Thyroid gland (tissue), 4 donors: ENCODE data around the gene SNCAIP. TPM values are rescaled to one million over a fixed set of nuclear protein-coding genes. Genes with fewer than 3 reads are reported as not detected.

Experiments
- DNase-seq, 2 donors: peaks; one replicate each; pipeline ENCODE4 v3.0.0-alpha.2; 2019
- H3K27ac ChIP-seq, 3 donors: fragments of 200-600 bp; sonication (generic); 1 replicate in 2 of 3; 2 replicates in 1 of 3; pipeline ENCODE4 v1.5.1; 2016 to 2019; ENCODE audit warnings: mild to moderate bottlenecking in 1 of 3, moderate library complexity in 1 of 3
- H3K27me3 ChIP-seq: fragments of 200-600 bp; sonication (generic); one replicate; pipeline ENCODE4 v1.5.1; 2019
- H3K36me3 ChIP-seq, 2 donors: fragments of 200-600 bp; sonication (generic); one replicate each; pipeline ENCODE4 v1.5.1; 2016 to 2019
- H3K4me1 ChIP-seq, 2 donors: fragments of 200-600 bp; sonication (generic); one replicate each; pipeline ENCODE4 v1.5.1; 2017 to 2019
- H3K4me3 ChIP-seq, 3 donors: fragments of 200-600 bp; sonication (generic); replicated peaks in 1 of 3; 1 replicate in 2 of 3; 2 replicates in 1 of 3; pipeline ENCODE4 v1.5.1; 2016; ENCODE audit warnings: mild to moderate bottlenecking in 1 of 3
- H3K9me3 ChIP-seq: fragments of 200-600 bp; sonication (generic); one replicate; pipeline ENCODE4 v1.5.1; 2017
- POLR2A ChIP-seq, 2 donors: fragments of 450-650 bp; IDR thresholded peaks; one replicate each; pipeline ENCODE4 v1.6.1; 2017; ENCODE audit warnings: antibody characterized with exemption in 2 of 2, mild to moderate bottlenecking in 2 of 2, moderate library complexity in 1 of 2
- WGBS, 2 donors: methylation state at CpG; one replicate each; pipeline ENCODE4 v1.1.5; 2017; 5-methylcytosine and 5-hydroxymethylcytosine counted together
- intact Hi-C: fragments of 100-400 bp; cut with DNase I; formaldehyde crosslinking; loops from one replicate; pipeline ENCODE4 v1.15.1; 2023
- total RNA-seq, 4 donors: library from RNA; depleted of rRNA; stranded (reverse); fragments of >200 nt; gene quantifications; one replicate each; pipeline ENCODE4 v1.2.3, GENCODE V29; 2016
- TF ChIP-seq, protein P1 (sequence below), 6 experiments: fragments of 200-600 bp in 3 of 6; fragments of 450-650 bp in 3 of 6; sonication (generic) in 3 of 6; IDR thresholded peaks; one replicate each; pipeline ENCODE4 v1.5.1; 2016 to 2019; ENCODE audit warnings: antibody characterized with exemption in 6 of 6, mild to moderate bottlenecking in 2 of 6, inconsistent platforms in 1 of 6, moderate library complexity in 1 of 6

SNCAIP gene
- 10 to 100 TPM in 2 of 4 donors, 1 to 10 TPM in 2; 4.0 to 12.8 (median 9.8) TPM for total RNA-seq

DNA sequence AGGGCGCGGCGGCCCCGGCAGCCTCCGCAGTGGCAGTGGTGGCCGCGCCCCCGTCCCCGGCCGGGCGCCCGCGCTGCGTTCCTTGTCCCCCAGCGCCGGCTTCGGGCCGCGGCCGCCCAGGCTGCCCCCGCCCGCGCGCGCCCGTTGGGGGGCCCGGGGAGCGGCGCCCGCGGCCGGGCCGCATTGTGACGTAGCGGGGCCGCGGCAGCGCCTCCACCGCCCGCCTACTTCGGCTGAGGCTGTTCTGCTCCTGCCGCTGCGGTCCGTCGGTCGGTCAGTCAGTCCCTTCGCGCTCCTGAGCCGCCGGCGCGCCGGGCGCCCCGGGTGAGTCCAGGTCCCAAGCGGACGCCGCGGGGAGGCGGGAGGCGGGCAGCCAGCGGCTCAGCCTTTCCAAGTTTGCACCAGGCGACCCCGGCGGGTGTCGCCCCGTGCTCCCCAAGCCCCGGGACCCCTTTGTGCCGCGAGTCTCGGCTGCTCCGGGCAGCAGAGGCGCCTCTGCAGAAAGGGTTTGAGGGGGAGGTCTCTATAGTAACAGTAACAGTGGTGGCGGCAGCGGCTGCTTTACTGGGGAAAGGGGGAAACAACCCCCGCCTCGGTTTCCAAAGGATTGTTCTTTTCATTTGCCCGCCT lies at the start of gene SNCAIP:
Gene SNCAIP (plus strand): TSS at position 277 of the 630 bp plus-strand sequence. CDS start 78,898 bp downstream, outside the sequence.
- H3K27me3 ChIP-seq, result no peaks in the 10 kb centered on the region
- H3K4me3 ChIP-seq, result peak within 1 kb of the TSS; percentile 20 to 59 (median 36)
- DNase-seq, result peak; percentile 57 to 58
- TF ChIP-seq, protein P1, sequence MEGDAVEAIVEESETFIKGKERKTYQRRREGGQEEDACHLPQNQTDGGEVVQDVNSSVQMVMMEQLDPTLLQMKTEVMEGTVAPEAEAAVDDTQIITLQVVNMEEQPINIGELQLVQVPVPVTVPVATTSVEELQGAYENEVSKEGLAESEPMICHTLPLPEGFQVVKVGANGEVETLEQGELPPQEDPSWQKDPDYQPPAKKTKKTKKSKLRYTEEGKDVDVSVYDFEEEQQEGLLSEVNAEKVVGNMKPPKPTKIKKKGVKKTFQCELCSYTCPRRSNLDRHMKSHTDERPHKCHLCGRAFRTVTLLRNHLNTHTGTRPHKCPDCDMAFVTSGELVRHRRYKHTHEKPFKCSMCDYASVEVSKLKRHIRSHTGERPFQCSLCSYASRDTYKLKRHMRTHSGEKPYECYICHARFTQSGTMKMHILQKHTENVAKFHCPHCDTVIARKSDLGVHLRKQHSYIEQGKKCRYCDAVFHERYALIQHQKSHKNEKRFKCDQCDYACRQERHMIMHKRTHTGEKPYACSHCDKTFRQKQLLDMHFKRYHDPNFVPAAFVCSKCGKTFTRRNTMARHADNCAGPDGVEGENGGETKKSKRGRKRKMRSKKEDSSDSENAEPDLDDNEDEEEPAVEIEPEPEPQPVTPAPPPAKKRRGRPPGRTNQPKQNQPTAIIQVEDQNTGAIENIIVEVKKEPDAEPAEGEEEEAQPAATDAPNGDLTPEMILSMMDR (IDR thresholded peaks at IDR 0.05), result no peak
- TF ChIP-seq POLR2A (IDR thresholded peaks at IDR 0.05), result peak in 1 of 2 donors; percentile 12
- WGBS, 2 donors, result 1 to 2% methylated on average over 8 to 13 of the region's 78 CpGs
- H3K9me3 ChIP-seq, result no peaks in the 10 kb centered on the region
- H3K27ac ChIP-seq, result peak within 1 kb of the TSS in 2 of 3 donors; percentile 34 to 40
- intact Hi-C loops, result no loop called here
- H3K36me3 ChIP-seq, result no peaks in the 10 kb centered on the region
- peaks cover 0 to 10% of the 10 kb centered on the region in 2 donors for H3K4me1 ChIP-seq

GRCh38 chr5:122263352-122264030 lies 48.5 kb upstream of the SNCAIP start:
- H3K4me1 ChIP-seq, result no peaks in the 10 kb centered on the region
- no peak overlapping the region for H3K27ac ChIP-seq
- TF ChIP-seq, protein P1 (IDR thresholded peaks at IDR 0.05), result no peak
- no peak for TF ChIP-seq POLR2A (IDR thresholded peaks at IDR 0.05)
- intact Hi-C loops, result no loop called here
- H3K27me3 ChIP-seq, result no peaks in the 10 kb centered on the region
- DNase-seq, result no peak
- H3K4me3 ChIP-seq, result no peak overlapping the region
- no peaks in the 10 kb centered on the region for H3K9me3 ChIP-seq
- no peaks in the 10 kb centered on the region for H3K36me3 ChIP-seq

GRCh38 chr5:122264610-122265009 lies 47.4 kb upstream of the SNCAIP start:
- Histone ChIP-seq H3K4me3 (no peak overlapping the region), H3K36me3 (no peaks in the 10 kb centered on the region), H3K27ac (no peak overlapping the region), H3K27me3 (no peaks in the 10 kb centered on the region), H3K9me3 (no peaks in the 10 kb centered on the region), H3K4me1 (no peaks in the 10 kb centered on the region)
- intact Hi-C loops, result no loop called here
- DNase-seq, result no peak
- TF ChIP-seq, protein P1 (IDR thresholded peaks at IDR 0.05), result no peak
- no peak for TF ChIP-seq POLR2A (IDR thresholded peaks at IDR 0.05)

GRCh38 chr5:122267185-122267584 lies 44.9 kb upstream of the SNCAIP start:
- Histone ChIP-seq H3K27ac (no peak overlapping the region), H3K4me1 (no peaks in the 10 kb centered on the region), H3K9me3 (no peaks in the 10 kb centered on the region), H3K36me3 (no peaks in the 10 kb centered on the region), H3K27me3 (no peaks in the 10 kb centered on the region), H3K4me3 (no peak overlapping the region)
- no peak for TF ChIP-seq POLR2A (IDR thresholded peaks at IDR 0.05)
- TF ChIP-seq, protein P1 (IDR thresholded peaks at IDR 0.05), result no peak
- 86 to 92% methylated on average over 6 of the region's 6 CpGs for WGBS, 2 donors
- intact Hi-C loops, result no loop called here
- no peak for DNase-seq

DNA sequence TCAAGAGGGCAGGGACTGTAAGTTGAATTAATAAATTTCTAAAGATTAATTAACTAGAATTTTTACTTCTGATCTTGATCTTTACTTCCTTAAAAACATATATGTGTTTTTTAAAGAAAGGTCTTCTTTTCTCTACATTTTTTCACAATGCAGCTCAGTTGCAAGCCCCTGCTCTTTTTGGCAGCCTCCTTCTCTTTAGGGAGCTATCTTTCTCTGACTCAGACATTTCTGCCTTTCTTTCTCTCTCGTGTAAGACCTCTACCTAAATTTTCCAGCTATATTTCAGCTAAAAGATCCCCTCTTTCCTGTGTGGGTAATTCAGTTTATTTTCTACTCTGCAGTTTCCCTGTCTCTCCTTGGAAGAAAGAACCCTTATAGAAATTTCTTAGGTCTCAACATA lies 38.3 kb upstream of the SNCAIP start:
- 57 to 58% methylated on average over 1 of the region's 1 CpG for whole genome bisulfite sequencing, 2 donors
- Histone ChIP-seq H3K4me1 (no peaks in the 10 kb centered on the region), H3K36me3 (no peaks in the 10 kb centered on the region), H3K27me3 (no peaks in the 10 kb centered on the region), H3K4me3 (no peak overlapping the region), H3K9me3 (no peaks in the 10 kb centered on the region), H3K27ac (no peak overlapping the region)
- intact Hi-C loops, result no loop called here
- no peak for DNase-seq
- TF ChIP-seq, protein P1 (IDR thresholded peaks at IDR 0.05), result no peak
- TF ChIP-seq POLR2A (IDR thresholded peaks at IDR 0.05), result no peak
